ENCODE data around the gene ZNF511.

GRCh38 chr10:133285217-133285616, 23.5 kb upstream of the ZNF511 start:
- TF ChIP-seq CTCF (conservative IDR thresholded peaks at IDR 0.05; ENCODE audit: low read length), result no peak
- TF ChIP-seq EZH2phosphoT487 (IDR thresholded peaks at IDR 0.05; ENCODE audit: borderline replicate concordance, low read depth, low read length), result no peak

All from OCI-LY7 (cell line).